HG02970 (cell line): ENCODE results near the gene OGFRL1.

Experiments used
- ATAC-seq: cut with Tn5 transposase; IDR thresholded peaks from one replicate; pipeline ENCODE4 v1.9.1; 2021; ENCODE audit warnings: mild to moderate bottlenecking, moderate library complexity, moderate number of reproducible peaks; ENCODE audit not compliant: unreplicated experiment, low FRiP score

Gene OGFRL1

GRCh38 chr6:71330501-71330900 lies 41.9 kb downstream of the OGFRL1 start:
- ATAC-seq, result no peak

GRCh38 chr6:71332012-71332411 lies 43.4 kb downstream of the OGFRL1 start:
- ATAC-seq, result no peak

- ATAC-seq, result no peak
Measured at GRCh38 chr6:71333050-71333449, 44.4 kb downstream of the OGFRL1 start.

GRCh38 chr6:71333697-71334096 lies 45.1 kb downstream of the OGFRL1 start:
- ATAC-seq, result no peak

GRCh38 chr6:71334768-71335167 lies 46.2 kb downstream of the OGFRL1 start:
- ATAC-seq, result no peak

GRCh38 chr6:71335544-71335943 lies 46.9 kb downstream of the OGFRL1 start:
- ATAC-seq, result no peak

- ATAC-seq, result no peak
Measured at GRCh38 chr6:71336901-71337300, 48.3 kb downstream of the OGFRL1 start.

GRCh38 chr6:71338540-71339316 lies 50.1 kb downstream of the OGFRL1 start:
- ATAC-seq, result no peak

- ATAC-seq, result no peak
Measured at GRCh38 chr6:71342772-71343171, 54.2 kb downstream of the OGFRL1 start.

GRCh38 chr6:71345476-71346333 lies 57.1 kb downstream of the OGFRL1 start:
- no peak for ATAC-seq

- ATAC-seq, result no peak
Measured at GRCh38 chr6:71346334-71346694, 57.7 kb downstream of the OGFRL1 start.

GRCh38 chr6:71347119-71347518 lies 58.5 kb downstream of the OGFRL1 start:
- no peak for ATAC-seq

GRCh38 chr6:71349395-71349794 lies 60.8 kb downstream of the OGFRL1 start:
- no peak for ATAC-seq

GRCh38 chr6:71349976-71350615 lies 61.5 kb downstream of the OGFRL1 start:
- no peak for ATAC-seq

- ATAC-seq, result no peak
Measured at GRCh38 chr6:71351190-71351589, 62.6 kb downstream of the OGFRL1 start.
